Left ventricle myocardium inferior (tissue), 1 donor: Measurements from ENCODE around the gene SNRNP200. TPM values are rescaled to one million over a fixed set of nuclear protein-coding genes. Genes with fewer than 3 reads are reported as not detected.

Experiments used
- DNase-seq: peaks from one replicate; pipeline ENCODE4 v3.0.0-alpha.2; 2020
- H3K27ac ChIP-seq: fragments of 200-600 bp; replicated peaks from 2 replicates; pipeline ENCODE4 v1.8.0; 2021
- H3K27me3 ChIP-seq: fragments of 200-600 bp; 2 replicates; pipeline ENCODE4 v1.8.0; 2021; ENCODE audit warnings: low read depth
- H3K36me3 ChIP-seq: fragments of 200-600 bp; 2 replicates; pipeline ENCODE4 v1.8.0; 2021
- H3K4me1 ChIP-seq: fragments of 200-600 bp; 2 replicates; pipeline ENCODE4 v1.8.0; 2021
- H3K4me3 ChIP-seq: fragments of 200-600 bp; 2 replicates; pipeline ENCODE4 v1.8.0; 2021; ENCODE audit warnings: mild to moderate bottlenecking, moderate library complexity
- H3K9me3 ChIP-seq: fragments of 200-600 bp; replicated peaks from 2 replicates; pipeline ENCODE4 v1.8.0; 2021
- intact Hi-C: fragments of 100-400 bp; cut with micrococcal nuclease; formaldehyde crosslinking; loops from one replicate; pipeline ENCODE4 v1.11.0; 2022
- long read RNA-seq: library from polyadenylated mRNA; unstranded; transcript quantifications from one replicate; pipeline ENCODE4 v2.0.0, GENCODE V29; 2021
- total RNA-seq: library from RNA; stranded (reverse); fragmentation: NEBNext Ultra II Directional; extraction: Animal tissue kit (Norgen Biotek cat#: 25700); gene quantifications from one replicate; pipeline ENCODE4 v1.2.1, GENCODE V29; 2021
- TF ChIP-seq, protein P1 (sequence below): fragments of 200-600 bp; IDR thresholded peaks from 2 replicates; pipeline ENCODE4 v1.8.0; 2021; ENCODE audit warnings: antibody characterized with exemption, mild to moderate bottlenecking, borderline replicate concordance
- donor health status: DM: no; HTN: yes; CAD: no; lungs with severe emphysema.

The SNRNP200 gene
- 54.8 TPM for total RNA-seq
- long read RNA-seq, full-length matches to known transcripts, result 10 of 98 reads
- long read RNA-seq, partial matches to known transcripts, result 85 of 98 reads
- long read RNA-seq, other reads (novel, unspliced or antisense), result 3 of 98 reads

DNA sequence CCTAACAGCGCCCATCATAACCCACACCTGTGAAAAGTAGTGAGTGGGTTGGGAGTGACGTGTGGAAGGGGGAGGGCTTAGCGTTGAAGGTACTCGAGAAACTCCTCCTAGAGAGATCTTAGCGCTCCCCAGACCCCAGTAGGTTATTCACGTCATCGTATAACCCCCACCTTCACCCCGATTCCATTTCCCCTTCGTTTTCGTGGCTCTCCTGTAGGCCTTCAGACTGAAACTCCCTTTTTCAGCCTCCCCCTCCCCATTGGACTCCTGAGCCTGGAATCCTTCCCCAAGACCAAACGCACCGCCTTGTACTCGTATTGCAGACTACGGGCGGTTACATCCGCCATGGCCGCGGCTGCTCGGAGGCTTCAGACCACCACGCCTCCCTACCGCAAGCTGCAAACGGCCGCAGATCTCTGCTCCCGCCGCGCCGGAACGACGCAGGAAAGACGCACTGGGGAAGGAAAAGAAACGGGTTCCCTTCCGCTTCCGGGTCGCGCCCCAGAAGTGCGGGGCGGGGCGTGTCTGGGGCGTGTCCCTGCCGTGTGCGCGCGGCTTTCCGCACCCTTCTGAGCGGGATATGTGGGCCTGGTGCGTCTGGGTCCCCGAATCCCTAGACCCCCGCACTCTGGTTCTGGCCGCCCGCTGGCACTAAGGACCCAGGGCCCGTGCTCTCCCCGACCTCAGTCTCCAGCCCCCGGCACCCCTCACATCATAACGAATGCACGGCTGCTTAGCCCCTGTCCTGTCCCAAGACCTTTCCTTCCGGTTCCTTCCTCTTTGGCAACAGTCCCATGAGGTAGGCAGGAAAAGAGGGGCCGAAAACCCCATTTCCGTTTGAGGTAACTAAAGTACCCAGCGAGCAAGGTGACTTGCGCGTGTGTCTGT, at the start of gene SNRNP200:
Gene SNRNP200 (minus strand): TSS at position 456 of the 888 bp plus-strand sequence. CDS start 109 bp downstream, at position 347.
- Histone ChIP-seq H3K9me3 (no peaks in the 10 kb centered on the region), H3K4me3 (peak within 1 kb of the TSS; percentile 91), H3K4me1 (peaks cover 45% of the 10 kb centered on the region), H3K27me3 (no peaks in the 10 kb centered on the region), H3K36me3 (peaks cover 41% of the 10 kb centered on the region), H3K27ac (peak within 1 kb of the TSS; percentile 91)
- DNase-seq, result peak; percentile 90
- intact Hi-C loops, result no loop called here
- TF ChIP-seq, protein P1, sequence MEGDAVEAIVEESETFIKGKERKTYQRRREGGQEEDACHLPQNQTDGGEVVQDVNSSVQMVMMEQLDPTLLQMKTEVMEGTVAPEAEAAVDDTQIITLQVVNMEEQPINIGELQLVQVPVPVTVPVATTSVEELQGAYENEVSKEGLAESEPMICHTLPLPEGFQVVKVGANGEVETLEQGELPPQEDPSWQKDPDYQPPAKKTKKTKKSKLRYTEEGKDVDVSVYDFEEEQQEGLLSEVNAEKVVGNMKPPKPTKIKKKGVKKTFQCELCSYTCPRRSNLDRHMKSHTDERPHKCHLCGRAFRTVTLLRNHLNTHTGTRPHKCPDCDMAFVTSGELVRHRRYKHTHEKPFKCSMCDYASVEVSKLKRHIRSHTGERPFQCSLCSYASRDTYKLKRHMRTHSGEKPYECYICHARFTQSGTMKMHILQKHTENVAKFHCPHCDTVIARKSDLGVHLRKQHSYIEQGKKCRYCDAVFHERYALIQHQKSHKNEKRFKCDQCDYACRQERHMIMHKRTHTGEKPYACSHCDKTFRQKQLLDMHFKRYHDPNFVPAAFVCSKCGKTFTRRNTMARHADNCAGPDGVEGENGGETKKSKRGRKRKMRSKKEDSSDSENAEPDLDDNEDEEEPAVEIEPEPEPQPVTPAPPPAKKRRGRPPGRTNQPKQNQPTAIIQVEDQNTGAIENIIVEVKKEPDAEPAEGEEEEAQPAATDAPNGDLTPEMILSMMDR, result no peak

DNA sequence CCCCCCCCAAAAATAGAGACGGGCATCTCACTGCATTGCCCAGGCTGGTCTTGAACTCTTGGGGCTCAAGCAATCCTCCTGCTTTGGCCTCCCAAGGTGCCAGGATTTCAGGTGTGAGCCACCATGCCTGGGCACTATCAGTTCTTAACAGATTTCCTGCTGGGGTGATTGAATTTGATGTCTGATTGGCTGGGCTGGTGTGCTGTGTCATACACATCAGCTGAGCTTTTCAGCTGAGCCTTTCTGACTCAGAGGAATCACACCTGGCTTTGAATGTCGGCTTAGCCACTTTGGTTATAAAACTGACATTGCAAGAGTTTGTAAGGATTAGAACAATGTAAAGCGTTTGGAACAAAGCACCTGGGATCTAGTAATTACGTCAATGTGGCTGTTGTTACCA, 49.1 kb upstream of the SNRNP200 start:
- TF ChIP-seq, protein P1, result no peak
- peak overlapping the region; percentile 76 for H3K27ac ChIP-seq
- intact Hi-C loops, result no loop called here

DNA sequence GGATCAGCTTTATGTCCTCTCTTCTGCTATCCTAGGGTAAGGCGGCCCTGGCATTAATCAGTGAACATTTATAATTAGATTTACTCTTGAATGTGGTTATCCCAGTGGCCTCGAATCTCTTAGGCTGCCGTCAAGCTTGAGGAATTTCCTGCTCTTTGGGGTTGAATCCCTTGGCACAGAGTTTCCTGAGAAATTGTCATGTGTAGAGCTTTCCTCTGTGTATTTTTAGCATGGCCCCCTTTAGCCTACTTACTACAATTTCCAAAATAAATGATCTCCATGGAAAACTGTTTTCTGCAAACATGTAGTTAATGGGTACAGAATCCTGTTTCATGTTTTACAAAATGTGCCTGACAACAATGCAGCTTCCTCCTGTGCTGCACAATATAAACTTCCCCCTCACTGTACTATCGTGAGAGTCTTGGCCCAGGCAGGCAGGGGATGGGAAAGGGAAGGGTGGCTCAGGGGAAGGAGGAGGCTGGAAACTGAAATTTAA, 48.3 kb upstream of the SNRNP200 start:
- no peaks in the 10 kb centered on the region for H3K9me3 ChIP-seq
- no peaks in the 10 kb centered on the region for H3K36me3 ChIP-seq
- H3K27ac ChIP-seq, result peak overlapping the region; percentile 76
- H3K27me3 ChIP-seq, result no peaks in the 10 kb centered on the region
- H3K4me1 ChIP-seq, result peaks cover 31% of the 10 kb centered on the region
- intact Hi-C loops, result no loop called here
- DNase-seq, result no peak
- H3K4me3 ChIP-seq, result peak overlapping the region; percentile 17
- TF ChIP-seq, protein P1, result no peak

More for the DNA sequence above, 49.1 kb upstream of the SNRNP200 start:
- H3K27me3 ChIP-seq, result no peaks in the 10 kb centered on the region
- H3K36me3 ChIP-seq, result no peaks in the 10 kb centered on the region
- peaks cover 31% of the 10 kb centered on the region for H3K4me1 ChIP-seq
- no peaks in the 10 kb centered on the region for H3K9me3 ChIP-seq
- no peak overlapping the region for H3K4me3 ChIP-seq
- no peak for DNase-seq

DNA sequence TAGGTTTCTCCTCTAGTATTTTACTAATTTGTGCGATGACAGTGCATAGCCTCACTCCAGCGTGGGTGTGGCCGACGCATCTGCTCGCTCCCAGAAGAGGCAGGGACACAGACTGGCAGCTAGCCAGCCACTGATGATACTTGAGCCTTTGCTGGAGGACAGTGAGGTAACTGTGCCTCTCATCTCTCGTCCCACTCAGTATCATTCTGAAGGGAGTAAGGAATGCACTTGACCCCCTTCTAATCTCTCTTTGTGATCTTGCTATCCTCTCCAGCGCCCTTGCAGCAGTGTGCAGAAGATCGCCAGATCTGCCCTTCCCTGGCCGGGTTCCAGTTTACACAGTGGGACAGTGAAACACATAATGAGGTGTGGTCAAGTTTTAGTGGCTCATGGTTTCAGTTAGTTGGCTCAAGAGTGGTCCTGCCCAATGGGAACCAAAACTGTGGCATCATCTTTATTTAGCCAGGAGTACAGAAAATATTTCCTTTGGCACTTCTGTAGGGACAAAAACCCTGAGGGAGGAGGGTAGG, 47.8 kb upstream of the SNRNP200 start:
- TF ChIP-seq, protein P1, result no peak
- peak; percentile 73 for DNase-seq
- peak overlapping the region; percentile 17 for H3K4me3 ChIP-seq
- intact Hi-C loops, result no loop called here
- no peaks in the 10 kb centered on the region for H3K9me3 ChIP-seq
- no peaks in the 10 kb centered on the region for H3K36me3 ChIP-seq
- peaks cover 31% of the 10 kb centered on the region for H3K4me1 ChIP-seq
- no peaks in the 10 kb centered on the region for H3K27me3 ChIP-seq
- H3K27ac ChIP-seq, result peak overlapping the region; percentile 76

DNA sequence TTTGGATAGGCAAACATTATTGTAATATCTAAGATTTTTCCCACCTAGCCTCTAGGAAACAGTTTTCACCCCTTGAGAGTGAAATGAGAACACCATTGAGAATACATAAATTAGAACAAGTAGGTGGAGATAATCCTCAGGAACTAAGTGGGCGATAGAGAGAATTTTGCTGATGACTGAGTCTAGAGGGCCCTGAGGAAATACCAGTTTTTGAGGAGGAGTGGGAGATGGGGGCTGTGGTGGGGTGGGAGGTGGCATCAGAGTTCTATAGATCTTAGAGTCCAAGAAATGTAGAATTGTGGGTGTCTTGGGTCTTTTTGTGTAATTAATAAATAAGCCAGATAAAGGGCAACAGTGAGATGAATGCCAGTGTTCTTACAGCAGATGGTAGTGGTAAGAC, 42.0 kb upstream of the SNRNP200 start:
- intact Hi-C loops, result no loop called here
- no peak for DNase-seq
- H3K27me3 ChIP-seq, result no peaks in the 10 kb centered on the region
- no peaks in the 10 kb centered on the region for H3K36me3 ChIP-seq
- no peak overlapping the region for H3K4me3 ChIP-seq
- TF ChIP-seq, protein P1, result no peak
- no peaks in the 10 kb centered on the region for H3K9me3 ChIP-seq
- no peak overlapping the region for H3K27ac ChIP-seq
- H3K4me1 ChIP-seq, result peaks cover under 1% of the 10 kb centered on the region
